HFFc6 (cell line): ENCODE results near the gene THOC5. TPM values are rescaled to one million over a fixed set of nuclear protein-coding genes. Genes with fewer than 3 reads are reported as not detected.
"Not testable (repeated sequence)": the region's sequence is repeated elsewhere in the genome, so short reads cannot be mapped to it uniquely, and the experiment has no call there.

Experiments used
- DNase-seq: peaks from one replicate; pipeline ENCODE4 v3.0.0-alpha.2; 2018
- H3K27ac Mint-ChIP-seq: 2 replicates; pipeline ENCODE4 v1.8.0; 2020; ENCODE audit warnings: mild to moderate bottlenecking, mixed read lengths
- H3K27me3 Mint-ChIP-seq: 2 replicates; pipeline ENCODE4 v1.8.0; 2021; ENCODE audit warnings: mild to moderate bottlenecking, moderate library complexity, mixed read lengths; ENCODE audit not compliant: insufficient read depth
- H3K36me3 Mint-ChIP-seq: 2 replicates; pipeline ENCODE4 v1.8.0; 2021; ENCODE audit warnings: low read depth, mixed read lengths
- H3K4me1 Mint-ChIP-seq: 2 replicates; pipeline ENCODE4 v1.8.0; 2020; ENCODE audit warnings: low read depth, mixed read lengths
- H3K4me3 Mint-ChIP-seq: 2 replicates; pipeline ENCODE4 v1.8.0; 2020; ENCODE audit warnings: mild to moderate bottlenecking, moderate library complexity, mixed read lengths
- H3K9me3 Mint-ChIP-seq: 2 replicates; pipeline ENCODE4 v1.8.0; 2020; ENCODE audit warnings: mild to moderate bottlenecking, mixed read lengths
- CTCF ChIP-seq: fragments of 200-600 bp; sonication (generic); IDR thresholded peaks from 2 replicates; pipeline ENCODE4 v1.5.0; 2021; ENCODE audit warnings: antibody characterized with exemption, mild to moderate bottlenecking
- total RNA-seq, 6 experiments: library from RNA; stranded (reverse); fragmentation: NEBNext Ultra II Directional; extraction: Animal tissue kit (Norgen Biotek cat#: 25700); gene quantifications; 2 replicates in 1 of 6; 3 replicates in 5 of 6; pipeline ENCODE4 v1.2.3, GENCODE V29; 2021

The THOC5 gene
- total RNA-seq, 6 experiments from 2014 or later, result 50.9 to 55.4 (median 53.0) TPM

GRCh38 chr22:29550005-29550404 is 3.6 kb downstream of the THOC5 start:
- Mint-ChIP-seq H3K9me3 (no peaks in the 10 kb centered on the region), H3K4me1 (peaks cover 20% of the 10 kb centered on the region), H3K36me3 (peaks cover 23% of the 10 kb centered on the region), H3K27ac (no peak overlapping the region), H3K27me3 (no peaks in the 10 kb centered on the region; the same call in 1 of the 2 replicates), H3K4me3 (no peak overlapping the region)
- DNase-seq, result no peak
- no peak for TF ChIP-seq CTCF

- H3K36me3 Mint-ChIP-seq, result peaks cover 33% of the 10 kb centered on the region
- H3K4me1 Mint-ChIP-seq, DNase-seq, H3K4me3 Mint-ChIP-seq, H3K27ac Mint-ChIP-seq, H3K9me3 Mint-ChIP-seq, H3K27me3 Mint-ChIP-seq: not testable (repeated sequence)
Observed at GRCh38 chr22:29545045-29545444, 8.5 kb downstream of the THOC5 start.

GRCh38 chr22:29541845-29542244 is 11.7 kb downstream of the THOC5 start:
- Mint-ChIP-seq H3K4me3 (no peak overlapping the region), H3K9me3 (no peaks in the 10 kb centered on the region), H3K36me3 (peaks cover 27% of the 10 kb centered on the region), H3K27me3 (no peaks in the 10 kb centered on the region), H3K27ac (no peak overlapping the region), H3K4me1 (no peaks in the 10 kb centered on the region)
- DNase-seq, result no peak
- no peak for TF ChIP-seq CTCF

- Mint-ChIP-seq H3K9me3 (no peaks in the 10 kb centered on the region), H3K36me3 (peaks cover 35% of the 10 kb centered on the region), H3K27me3 (no peaks in the 10 kb centered on the region), H3K4me1 (no peaks in the 10 kb centered on the region), H3K4me3 (no peak overlapping the region), H3K27ac (no peak overlapping the region)
- no peak for TF ChIP-seq CTCF
- no peak for DNase-seq
Observed at GRCh38 chr22:29539105-29539504, 14.5 kb downstream of the THOC5 start.

GRCh38 chr22:29536411-29536810 is 17.1 kb downstream of the THOC5 start:
- Mint-ChIP-seq H3K9me3 (no peaks in the 10 kb centered on the region), H3K4me3 (no peak overlapping the region), H3K27me3 (no peaks in the 10 kb centered on the region), H3K4me1 (no peaks in the 10 kb centered on the region), H3K27ac (no peak overlapping the region), H3K36me3 (peaks cover 38% of the 10 kb centered on the region)
- no peak for TF ChIP-seq CTCF
- no peak for DNase-seq

- H3K4me1 Mint-ChIP-seq, result no peaks in the 10 kb centered on the region
- DNase-seq, result no peak
- H3K4me3 Mint-ChIP-seq, result no peak overlapping the region
- H3K27me3 Mint-ChIP-seq, result no peaks in the 10 kb centered on the region
- H3K27ac Mint-ChIP-seq, result no peak overlapping the region
- no peaks in the 10 kb centered on the region for H3K9me3 Mint-ChIP-seq
- TF ChIP-seq CTCF, result no peak
- peaks cover 32% of the 10 kb centered on the region for H3K36me3 Mint-ChIP-seq
Observed at GRCh38 chr22:29531419-29531818, 22.1 kb downstream of the THOC5 start.
